H9 (cell line): ENCODE measurements around the gene LPCAT3. TPM values are rescaled to one million over a fixed set of nuclear protein-coding genes. Genes with fewer than 3 reads are reported as not detected.

Source experiments
- DNase-seq: peaks from one replicate; pipeline ENCODE4 v3.0.0-alpha.2; 2017
- H2AFZ ChIP-seq: one replicate; pipeline ENCODE4 v1.6.1; 2013; ENCODE audit warnings: mild to moderate bottlenecking, low read length, control low read depth, moderate library complexity
- H2AK5ac ChIP-seq: 2 replicates; pipeline ENCODE4 v1.6.1; 2013; ENCODE audit warnings: low read length, control low read depth, mixed read lengths; ENCODE audit not compliant: insufficient read length
- H2BK120ac ChIP-seq: one replicate; pipeline ENCODE4 v1.6.1; 2013; ENCODE audit warnings: low read depth, mild to moderate bottlenecking, low read length, control low read depth, inconsistent platforms; ENCODE audit not compliant: poor library complexity, severe bottlenecking
- H2BK12ac ChIP-seq: 2 replicates; pipeline ENCODE4 v1.6.1; 2013; ENCODE audit warnings: low read length, control low read depth, mixed read lengths, low read depth; ENCODE audit not compliant: insufficient read length
- H2BK15ac ChIP-seq: 2 replicates; pipeline ENCODE4 v1.6.1; 2013; ENCODE audit warnings: low read depth, low read length, control low read depth
- H2BK20ac ChIP-seq: one replicate; pipeline ENCODE4 v1.6.1; 2013; ENCODE audit warnings: low read depth, mild to moderate bottlenecking, low read length, control low read depth, inconsistent platforms; ENCODE audit not compliant: poor library complexity, severe bottlenecking
- H2BK5ac ChIP-seq: 2 replicates; pipeline ENCODE4 v1.6.1; 2013; ENCODE audit warnings: low read length, control low read depth, mixed read lengths; ENCODE audit not compliant: insufficient read length
- H3K14ac ChIP-seq: 2 replicates; pipeline ENCODE4 v1.6.1; 2013; ENCODE audit warnings: low read length, control low read depth; ENCODE audit not compliant: insufficient read depth
- H3K18ac ChIP-seq: 2 replicates; pipeline ENCODE4 v1.6.1; 2013; ENCODE audit warnings: low read depth, mild to moderate bottlenecking, mixed read lengths, low read length, control low read depth; ENCODE audit not compliant: insufficient read length
- H3K23ac ChIP-seq: 2 replicates; pipeline ENCODE4 v1.6.1; 2013; ENCODE audit warnings: low read length, control low read depth, mixed read lengths, low read depth; ENCODE audit not compliant: insufficient read length
- H3K23me2 ChIP-seq: 2 replicates; pipeline ENCODE4 v1.6.1; 2013; ENCODE audit warnings: low read depth, mild to moderate bottlenecking, mixed read lengths, low read length, control low read depth; ENCODE audit not compliant: insufficient read length, poor library complexity, severe bottlenecking
- H3K27ac ChIP-seq: 2 replicates; pipeline ENCODE4 v1.5.1; 2013; ENCODE audit warnings: low read length, control low read depth, mixed read lengths, low read depth; ENCODE audit not compliant: insufficient read length
- H3K27me3 ChIP-seq: 2 replicates; pipeline ENCODE4 v1.6.1; 2013; ENCODE audit warnings: low read length, control low read depth, inconsistent platforms; ENCODE audit not compliant: insufficient read depth
- H3K4ac ChIP-seq: 2 replicates; pipeline ENCODE4 v1.6.1; 2013; ENCODE audit warnings: low read depth, mild to moderate bottlenecking, control low read depth, inconsistent platforms, low read length, moderate library complexity
- H3K4me1 ChIP-seq: 2 replicates; pipeline ENCODE4 v1.6.1; 2013; ENCODE audit warnings: low read length, control low read depth, inconsistent platforms; ENCODE audit not compliant: insufficient read depth
- H3K4me2 ChIP-seq: 2 replicates; pipeline ENCODE4 v1.6.1; 2013; ENCODE audit warnings: low read length, control low read depth, mixed read lengths; ENCODE audit not compliant: insufficient read length, insufficient read depth
- H3K56ac ChIP-seq: 2 replicates; pipeline ENCODE4 v1.6.1; 2013; ENCODE audit warnings: low read depth, mild to moderate bottlenecking, mixed read lengths, low read length, control low read depth; ENCODE audit not compliant: insufficient read length
- H3K79me1 ChIP-seq: 2 replicates; pipeline ENCODE4 v1.6.1; 2013; ENCODE audit warnings: low read depth, mild to moderate bottlenecking, moderate library complexity, low read length, control low read depth, inconsistent platforms; ENCODE audit not compliant: insufficient read depth, poor library complexity, severe bottlenecking
- H3K79me2 ChIP-seq: 2 replicates; pipeline ENCODE4 v1.6.1; 2013; ENCODE audit warnings: low read length, control low read depth, inconsistent platforms; ENCODE audit not compliant: insufficient read depth
- H3K9ac ChIP-seq: 2 replicates; pipeline ENCODE4 v1.6.1; 2013; ENCODE audit warnings: low read length, control low read depth, mixed read lengths; ENCODE audit not compliant: insufficient read length; ENCODE audit errors: extremely low read depth
- H3K9me3 ChIP-seq: one replicate; pipeline ENCODE4 v1.6.1; 2013; ENCODE audit warnings: low read depth, low read length, inconsistent platforms; ENCODE audit not compliant: control insufficient read depth
- H3T11ph ChIP-seq: one replicate; pipeline ENCODE4 v1.6.1; 2013; ENCODE audit warnings: mild to moderate bottlenecking, low read length, control low read depth, inconsistent platforms
- H4K20me1 ChIP-seq: one replicate; pipeline ENCODE4 v1.6.1; 2013; ENCODE audit not compliant: control insufficient read depth, insufficient read length, insufficient read depth
- H4K5ac ChIP-seq: 2 replicates; pipeline ENCODE4 v1.6.1; 2013; ENCODE audit warnings: low read depth, mild to moderate bottlenecking, mixed read lengths, low read length, control low read depth; ENCODE audit not compliant: insufficient read length
- H4K8ac ChIP-seq: replicated peaks from 2 replicates; pipeline ENCODE4 v1.6.1; 2013; ENCODE audit warnings: low read length, control low read depth, mixed read lengths, low read depth; ENCODE audit not compliant: insufficient read length
- H4K91ac ChIP-seq: 2 replicates; pipeline ENCODE4 v1.6.1; 2013; ENCODE audit warnings: low read depth, mild to moderate bottlenecking, moderate library complexity, mixed read lengths, low read length, control low read depth; ENCODE audit not compliant: insufficient read length
- H3K27ac Mint-ChIP-seq, 3 experiments: 2 replicates in 2 of 3; 3 replicates in 1 of 3; pipeline ENCODE4 v1.8.0; 2020 to 2021; ENCODE audit warnings: mixed read lengths in 3 of 3, mild to moderate bottlenecking in 1 of 3, moderate library complexity in 1 of 3
- H3K27me3 Mint-ChIP-seq: 2 replicates; pipeline ENCODE4 v1.8.0; 2021; ENCODE audit warnings: low read depth, mild to moderate bottlenecking, moderate library complexity, mixed read lengths
- H3K36me3 Mint-ChIP-seq, 3 experiments: 2 replicates in 2 of 3; 3 replicates in 1 of 3; pipeline ENCODE4 v1.8.0; 2020 to 2021; ENCODE audit warnings: low read depth in 3 of 3, mixed read lengths in 3 of 3; ENCODE audit not compliant: insufficient read depth in 1 of 3
- H3K4me1 Mint-ChIP-seq, 2 experiments: 2 replicates each; pipeline ENCODE4 v1.8.0; 2020; ENCODE audit warnings: mixed read lengths in 2 of 2
- H3K4me3 Mint-ChIP-seq, 2 experiments: 2 replicates in 1 of 2; 3 replicates in 1 of 2; pipeline ENCODE4 v1.8.0; 2020 to 2021; ENCODE audit warnings: mild to moderate bottlenecking in 2 of 2, mixed read lengths in 2 of 2, moderate library complexity in 1 of 2
- H3K9me3 Mint-ChIP-seq, 2 experiments: 2 replicates in 1 of 2; 3 replicates in 1 of 2; pipeline ENCODE4 v1.8.0; 2020; ENCODE audit warnings: mild to moderate bottlenecking in 2 of 2, mixed read lengths in 2 of 2, moderate library complexity in 1 of 2
- CTCF ChIP-seq: fragments of 200-600 bp; sonication (generic); conservative IDR thresholded peaks from 3 replicates; pipeline ENCODE4 v1.8.0; 2021; ENCODE audit warnings: antibody characterized with exemption, mild to moderate bottlenecking
- WGBS: extraction: QIAGEN DNeasy Blood & Tissue Kit; methylation state at CpG from one replicate; pipeline ENCODE4 v1.1.7; 2013; ENCODE audit warnings: missing lambda C conversion rate, low lambda C conversion rate, mixed read lengths; ENCODE audit not compliant: insufficient read length; ENCODE audit errors: extremely low coverage; 5-methylcytosine and 5-hydroxymethylcytosine counted together
- total RNA-seq: library from RNA; stranded (reverse); gene quantifications from 2 replicates; pipeline ENCODE4 v1.2.1, GENCODE V29; 2021

Gene LPCAT3
- total RNA-seq, 1 experiment from 2014 or later = 47.7 TPM

DNA sequence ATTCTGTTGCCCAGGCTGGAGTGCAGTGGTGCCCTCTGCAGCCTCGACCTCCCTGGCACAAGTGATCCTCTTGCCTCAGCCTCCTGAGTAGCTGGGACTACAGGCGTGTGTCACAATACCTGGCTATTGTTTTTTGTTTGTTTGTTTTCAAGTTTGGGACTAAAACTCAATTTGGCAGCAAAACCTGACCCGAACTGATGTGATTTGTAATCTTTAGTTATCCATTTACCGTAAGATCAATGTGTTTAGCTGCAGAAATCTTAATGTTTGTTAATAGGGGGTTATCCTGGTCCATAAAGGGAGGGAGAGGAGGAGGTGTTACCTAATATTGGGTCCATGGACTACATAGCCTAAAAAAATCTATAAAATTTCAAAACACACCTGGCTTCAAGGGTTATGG, 41.5 kb upstream of the LPCAT3 start:
- Histone ChIP-seq H3K4me2 (no peak overlapping the region), H2BK15ac (no peak overlapping the region), H4K91ac (no peak overlapping the region), H2BK12ac (no peak overlapping the region), H3K23me2 (no peaks in the 10 kb centered on the region), H3T11ph (no peak overlapping the region), H2AFZ (no peak overlapping the region), H4K5ac (no peak overlapping the region), H4K8ac (no peak overlapping the region), H3K18ac (no peak overlapping the region), H3K79me1 (no peaks in the 10 kb centered on the region), H3K27me3 (no peaks in the 10 kb centered on the region), H3K9me3 (no peaks in the 10 kb centered on the region), H2AK5ac (no peak overlapping the region), H2BK20ac (no peak overlapping the region), H3K27ac (no peak overlapping the region), H2BK120ac (no peak overlapping the region), H3K9ac (no peak overlapping the region), H3K23ac (no peak overlapping the region), H2BK5ac (no peak overlapping the region), H3K4ac (no peak overlapping the region), H3K4me1 (no peaks in the 10 kb centered on the region; the same call in 1 of the 2 replicates), H3K56ac (no peak overlapping the region), H3K79me2 (no peaks in the 10 kb centered on the region), H3K14ac (no peak overlapping the region), H4K20me1 (no peaks in the 10 kb centered on the region)
- Mint-ChIP-seq H3K36me3 (no peaks in the 10 kb centered on the region), H3K27ac (no peak overlapping the region; a peak in 1 of 7 replicates), H3K27me3 (peaks cover 4% of the 10 kb centered on the region), H3K4me1 (peaks cover 14 to 16% of the 10 kb centered on the region in 2 experiments), H3K4me3 (no peak overlapping the region), H3K9me3 (no peaks in the 10 kb centered on the region; a peak in 1 of 5 replicates)
- no peak for TF ChIP-seq CTCF
- no peak for DNase-seq
- no CpG with 5 or more reads among the region's 4 CpGs for WGBS
